ENCODE results near the gene POLD2. TPM values are rescaled to one million over a fixed set of nuclear protein-coding genes. Genes with fewer than 3 reads are reported as not detected.

POLD2 gene
- total and polyA plus RNA-seq, 2 donors (not counting 3 experiments of a cell fraction or from before 2014, with no cell fraction given) = 96.5 to 122 TPM

- Histone ChIP-seq H3K27me3 (ENCODE audit: control insufficient read depth in 2 of 2, insufficient read depth in 2 of 2, low read length in 2 of 2) (no peaks in the 10 kb centered on the region), H3K4me1 (ENCODE audit: control insufficient read depth, extremely low read depth, insufficient read depth, low read length) (peaks cover 27% of the 10 kb centered on the region), H3K79me2 (ENCODE audit: control insufficient read depth, insufficient read depth, low read length) (no peaks in the 10 kb centered on the region), H3K9ac (replicated peaks; ENCODE audit: extremely low read depth, insufficient read depth, low read length) (no peak overlapping the region), H2AFZ (ENCODE audit: low read depth, low read length) (no peak overlapping the region), H4K20me1 (replicated peaks; ENCODE audit: control insufficient read depth, extremely low read depth, insufficient read depth, low read length) (no peaks in the 10 kb centered on the region), H3K4me2 (ENCODE audit: insufficient read depth, low read length) (no peak overlapping the region), H3K9me3 (replicated peaks; ENCODE audit: control insufficient read depth, insufficient read depth, low read length) (no peaks in the 10 kb centered on the region), H3K9me1 (replicated peaks; ENCODE audit: control insufficient read depth, extremely low read depth, insufficient read depth, low read length) (no peaks in the 10 kb centered on the region), H3K27ac (ENCODE audit: insufficient read depth, low read depth, low read length) (no peak overlapping the region), H3K4me3 (replicated peaks in 1 of 3; ENCODE audit: insufficient read depth in 1 of 3, low read depth in 1 of 3, low read length in 3 of 3) (no peak overlapping the region), H3K36me3 (ENCODE audit: control insufficient read depth in 2 of 2, extremely low read depth in 1 of 2, insufficient read depth in 2 of 2, low read length in 2 of 2) (peaks cover 0 to 8% of the 10 kb centered on the region in 2 experiments)
- DNase-seq (ENCODE audit: low read depth, low spot score) (no peak), FAIRE-seq (no peak)
- POLR2A ChIA-PET = no interaction called here
- dilution Hi-C loops (cut with MboI; ENCODE audit: extremely low pct_ligation_motif_present, low sequenced_read_pairs) (no loop called here), intact Hi-C loops (cut with micrococcal nuclease) (loop anchor here (1.0 to 5.0 kb wide), 6 partner anchors 51 to 420 kb away; partner anchors contain the start of genes NUDCD3 and POLD2)
- TF ChIP-seq FOS (IDR thresholded peaks at IDR 0.05; ENCODE audit: borderline replicate concordance, insufficient read depth, low read length) (no peak), POLR2A (IDR thresholded peaks at IDR 0.05; ENCODE audit: low read depth, low read length) (no peak), CTCF (IDR thresholded peaks at IDR 0.05; ENCODE audit: extremely low read depth in 1 of 2, insufficient read depth in 1 of 2, low read depth in 1 of 2, low read length in 2 of 2) (no peak)
- CTCF ChIA-PET = interaction anchor here (0.7 to 2.6 kb wide), 19 partner anchors 8 to 493 kb away, joined by 3 to 60 read pairs (median 7); partner anchors contain the start of genes AEBP1, POLD2 and YKT6
- no TSS peak for BruUV-seq (replicated peaks)
Measured at GRCh38 chr7:44071726-44072363, 51.5 kb downstream of the POLD2 start.

- Histone ChIP-seq H3K27me3 (ENCODE audit: control insufficient read depth in 2 of 2, insufficient read depth in 2 of 2, low read length in 2 of 2) (peaks cover 2 to 13% of the 10 kb centered on the region in 2 experiments), H3K4me2 (ENCODE audit: insufficient read depth, low read length) (no peak overlapping the region), H3K4me3 (replicated peaks in 1 of 3; ENCODE audit: insufficient read depth in 1 of 3, low read depth in 1 of 3, low read length in 3 of 3) (no peak overlapping the region), H3K79me2 (ENCODE audit: control insufficient read depth, insufficient read depth, low read length) (no peaks in the 10 kb centered on the region), H3K27ac (ENCODE audit: insufficient read depth, low read depth, low read length) (no peak overlapping the region), H3K9me3 (replicated peaks; ENCODE audit: control insufficient read depth, insufficient read depth, low read length) (no peaks in the 10 kb centered on the region), H3K9ac (replicated peaks; ENCODE audit: extremely low read depth, insufficient read depth, low read length) (no peak overlapping the region), H3K9me1 (replicated peaks; ENCODE audit: control insufficient read depth, extremely low read depth, insufficient read depth, low read length) (no peaks in the 10 kb centered on the region), H2AFZ (ENCODE audit: low read depth, low read length) (no peak overlapping the region), H3K4me1 (ENCODE audit: control insufficient read depth, extremely low read depth, insufficient read depth, low read length) (peaks cover 10% of the 10 kb centered on the region), H3K36me3 (ENCODE audit: control insufficient read depth in 2 of 2, extremely low read depth in 1 of 2, insufficient read depth in 2 of 2, low read length in 2 of 2) (no peaks in the 10 kb centered on the region), H4K20me1 (replicated peaks; ENCODE audit: control insufficient read depth, extremely low read depth, insufficient read depth, low read length) (no peaks in the 10 kb centered on the region)
- ChIA-PET POLR2A (interaction anchor here (0.5 kb wide), 1 partner anchor 399 kb away, joined by 5 read pairs; no protein-coding TSS in a partner anchor), CTCF (interaction anchor here (0.8 to 2.6 kb wide), 2 partner anchors 48 to 128 kb away, joined by 3 to 7 read pairs; no protein-coding TSS in a partner anchor)
- no TSS peak for BruUV-seq (replicated peaks)
- dilution Hi-C loops (cut with MboI; ENCODE audit: extremely low pct_ligation_motif_present, low sequenced_read_pairs) = no loop called here
- FAIRE-seq = no peak
- DNase-seq (ENCODE audit: low read depth, low spot score) = no peak
- TF ChIP-seq GATA2 (IDR thresholded peaks at IDR 0.05; ENCODE audit: insufficient read depth, insufficient read length, low read depth, low read length) (peak; percentile 10), FOS (IDR thresholded peaks at IDR 0.05; ENCODE audit: borderline replicate concordance, insufficient read depth, low read length) (no peak)
- intact Hi-C loops (cut with micrococcal nuclease) = no loop called here
Measured at GRCh38 chr7:44068054-44068453, 55.3 kb downstream of the POLD2 start.
